HG02588 (cell line): ENCODE results near the gene DNM3.
A peak's percentile ranks its signal among the peaks of the same experiment; 100 is the strongest.

Experiments
- ATAC-seq: cut with Tn5 transposase; IDR thresholded peaks from one replicate; pipeline ENCODE4 v1.9.1; 2021; ENCODE audit warnings: mild to moderate bottlenecking, moderate library complexity; ENCODE audit not compliant: unreplicated experiment

The DNM3 gene

GRCh38 chr1:171868217-171868803 is 27.0 kb downstream of the DNM3 start:
- no peak for ATAC-seq

- ATAC-seq: no peak
Measured at GRCh38 chr1:171869097-171869496, 27.8 kb downstream of the DNM3 start.

- ATAC-seq: no peak
Measured at GRCh38 chr1:171871848-171872247, 30.6 kb downstream of the DNM3 start.

GRCh38 chr1:171872430-171872829 is 31.1 kb downstream of the DNM3 start:
- no peak for ATAC-seq

GRCh38 chr1:171873664-171874063 is 32.4 kb downstream of the DNM3 start:
- no peak for ATAC-seq

GRCh38 chr1:171877701-171878100 is 36.4 kb downstream of the DNM3 start:
- peak; percentile 64 for ATAC-seq

GRCh38 chr1:171879556-171879955 is 38.3 kb downstream of the DNM3 start:
- ATAC-seq: no peak

GRCh38 chr1:171881442-171881841 is 40.1 kb downstream of the DNM3 start:
- no peak for ATAC-seq

GRCh38 chr1:171883849-171884248 is 42.6 kb downstream of the DNM3 start:
- ATAC-seq: no peak

GRCh38 chr1:171884475-171884874 is 43.2 kb downstream of the DNM3 start:
- ATAC-seq: no peak

- ATAC-seq: no peak
Measured at GRCh38 chr1:171890131-171890530, 48.8 kb downstream of the DNM3 start.

- ATAC-seq: no peak
Measured at GRCh38 chr1:171896936-171897703, 55.8 kb downstream of the DNM3 start.

GRCh38 chr1:171898941-171899340 is 57.6 kb downstream of the DNM3 start:
- ATAC-seq: no peak

- no peak for ATAC-seq
Measured at GRCh38 chr1:171899838-171900237, 58.5 kb downstream of the DNM3 start.

GRCh38 chr1:171901245-171901644 is 59.9 kb downstream of the DNM3 start:
- no peak for ATAC-seq

GRCh38 chr1:171902527-171902926 is 61.2 kb downstream of the DNM3 start:
- no peak for ATAC-seq

GRCh38 chr1:171904778-171905450 is 63.6 kb downstream of the DNM3 start:
- no peak for ATAC-seq

GRCh38 chr1:171909711-171910110 is 68.4 kb downstream of the DNM3 start:
- no peak for ATAC-seq

GRCh38 chr1:171910786-171911185 is 69.5 kb downstream of the DNM3 start:
- no peak for ATAC-seq

- no peak for ATAC-seq
Measured at GRCh38 chr1:171911506-171911905, 70.2 kb downstream of the DNM3 start.

- no peak for ATAC-seq
Measured at GRCh38 chr1:171912509-171913175, 71.3 kb downstream of the DNM3 start.

GRCh38 chr1:171913385-171913784 is 72.1 kb downstream of the DNM3 start:
- ATAC-seq: no peak
